ENCODE results near the gene ADH1A.

ADH1A gene
- total RNA-seq, result 0 reads per million in 3 donors

- DNase-seq, result no peak
- no peaks in the 10 kb centered on the region for H3K9me3 ChIP-seq (ENCODE audit: control insufficient read depth, low read length)
- H3K27ac ChIP-seq (ENCODE audit: insufficient read depth, low read length, poor library complexity, severe bottlenecking), result no peak within 1 kb of the TSS
- no peaks in the 10 kb centered on the region for H3K4me1 ChIP-seq (ENCODE audit: control insufficient read depth, insufficient read depth, low read length, poor library complexity, severe bottlenecking)
- no peaks in the 10 kb centered on the region for H3K27me3 ChIP-seq (replicated peaks; ENCODE audit: control insufficient read depth, insufficient read depth, low read length, poor library complexity, severe bottlenecking)
- H3K4me3 ChIP-seq (ENCODE audit: insufficient read depth, low read depth, low read length, poor library complexity, severe bottlenecking), result no peak within 1 kb of the TSS
- no peaks in the 10 kb centered on the region for H3K36me3 ChIP-seq (ENCODE audit: control insufficient read depth, insufficient read depth, low read length)
Measured at GRCh38 chr4:99290848-99291786, at the start of gene ADH1A. ADH1A (minus strand) TSS chr4:99290985; CDS start chr4:99290914, 71 bp downstream.

- Histone ChIP-seq H3K4me3 (ENCODE audit: insufficient read depth, low read depth, low read length, poor library complexity, severe bottlenecking) (no peak overlapping the region), H3K27me3 (replicated peaks; ENCODE audit: control insufficient read depth, insufficient read depth, low read length, poor library complexity, severe bottlenecking) (no peaks in the 10 kb centered on the region), H3K9me3 (ENCODE audit: control insufficient read depth, low read length) (no peaks in the 10 kb centered on the region), H3K27ac (ENCODE audit: insufficient read depth, low read length, poor library complexity, severe bottlenecking) (no peak overlapping the region), H3K36me3 (ENCODE audit: control insufficient read depth, insufficient read depth, low read length) (no peaks in the 10 kb centered on the region), H3K4me1 (ENCODE audit: control insufficient read depth, insufficient read depth, low read length, poor library complexity, severe bottlenecking) (no peaks in the 10 kb centered on the region)
- DNase-seq, result no peak
Measured at GRCh38 chr4:99339172-99339571, 48.4 kb upstream of the ADH1A start.

DNA sequence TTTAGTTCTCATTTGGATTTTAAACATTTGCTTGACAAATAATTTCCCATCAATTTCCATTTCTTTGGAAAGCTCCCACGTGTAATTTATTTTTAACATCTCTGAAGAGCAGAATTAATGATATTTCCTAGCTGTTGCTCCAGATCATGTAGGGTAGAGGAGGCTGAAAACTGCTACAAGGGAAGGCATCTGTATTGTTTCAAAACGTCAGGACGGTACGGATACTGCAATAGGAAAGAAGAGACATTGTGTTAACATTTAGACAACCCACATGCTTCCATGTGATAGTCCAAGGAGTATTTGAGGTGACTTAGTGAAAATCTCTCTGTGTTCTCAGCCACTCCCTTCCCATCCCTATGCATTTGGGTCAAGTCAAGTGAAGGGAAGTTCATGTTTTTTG lies 45.8 kb upstream of the ADH1A start:
- Histone ChIP-seq H3K27me3 (replicated peaks; ENCODE audit: control insufficient read depth, insufficient read depth, low read length, poor library complexity, severe bottlenecking) (no peaks in the 10 kb centered on the region), H3K9me3 (ENCODE audit: control insufficient read depth, low read length) (no peaks in the 10 kb centered on the region), H3K4me1 (ENCODE audit: control insufficient read depth, insufficient read depth, low read length, poor library complexity, severe bottlenecking) (no peaks in the 10 kb centered on the region), H3K27ac (ENCODE audit: insufficient read depth, low read length, poor library complexity, severe bottlenecking) (no peak overlapping the region), H3K36me3 (ENCODE audit: control insufficient read depth, insufficient read depth, low read length) (no peaks in the 10 kb centered on the region), H3K4me3 (ENCODE audit: insufficient read depth, low read depth, low read length, poor library complexity, severe bottlenecking) (no peak overlapping the region)
- DNase-seq, result no peak

DNA sequence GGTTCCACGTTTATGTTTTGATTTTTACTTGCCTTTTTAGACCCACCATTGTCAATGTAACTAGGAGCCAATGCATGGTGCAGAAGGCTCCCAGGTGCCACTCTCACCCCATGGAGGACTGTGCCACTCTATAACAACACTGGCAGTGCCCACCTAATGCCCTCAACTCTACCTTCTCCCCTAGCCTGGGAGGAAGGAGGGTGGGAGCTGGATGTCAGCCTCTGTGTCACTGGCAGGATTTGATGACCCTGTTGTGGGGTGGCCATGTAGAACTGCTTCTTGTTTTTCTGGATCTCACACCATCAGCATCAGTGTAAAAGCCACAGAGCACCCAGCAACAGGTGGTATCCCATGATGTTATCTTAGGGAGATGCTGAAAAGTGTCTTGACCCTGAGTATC lies 44.1 kb upstream of the ADH1A start:
- H3K4me1 ChIP-seq (ENCODE audit: control insufficient read depth, insufficient read depth, low read length, poor library complexity, severe bottlenecking), result no peaks in the 10 kb centered on the region
- H3K36me3 ChIP-seq (ENCODE audit: control insufficient read depth, insufficient read depth, low read length), result no peaks in the 10 kb centered on the region
- DNase-seq, result no peak
- H3K4me3 ChIP-seq (ENCODE audit: insufficient read depth, low read depth, low read length, poor library complexity, severe bottlenecking), result no peak overlapping the region
- H3K27me3 ChIP-seq (replicated peaks; ENCODE audit: control insufficient read depth, insufficient read depth, low read length, poor library complexity, severe bottlenecking), result no peaks in the 10 kb centered on the region
- H3K9me3 ChIP-seq (ENCODE audit: control insufficient read depth, low read length), result no peaks in the 10 kb centered on the region
- no peak overlapping the region for H3K27ac ChIP-seq (ENCODE audit: insufficient read depth, low read length, poor library complexity, severe bottlenecking)

DNA sequence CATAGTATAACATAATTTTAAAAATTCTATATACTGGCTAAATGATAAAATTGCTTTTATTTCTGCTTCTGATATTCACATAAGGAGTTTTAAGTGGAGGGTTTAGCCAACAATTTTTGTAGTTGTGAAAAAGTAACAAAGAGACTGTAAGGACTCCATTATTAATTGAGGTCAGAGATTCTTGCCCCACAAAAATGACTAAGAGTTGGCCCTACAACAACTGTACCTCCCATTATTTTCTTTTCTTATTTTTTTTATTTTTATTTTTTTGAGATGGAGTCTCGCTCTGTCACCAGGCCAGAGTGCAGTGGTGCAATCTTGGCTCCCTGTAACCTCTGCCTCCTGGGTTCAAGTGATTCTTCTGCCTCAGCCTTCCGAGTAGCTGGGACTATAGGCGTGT lies 39.9 kb upstream of the ADH1A start:
- H3K4me3 ChIP-seq (ENCODE audit: insufficient read depth, low read depth, low read length, poor library complexity, severe bottlenecking), result no peak overlapping the region
- no peak overlapping the region for H3K27ac ChIP-seq (ENCODE audit: insufficient read depth, low read length, poor library complexity, severe bottlenecking)
- H3K4me1 ChIP-seq (ENCODE audit: control insufficient read depth, insufficient read depth, low read length, poor library complexity, severe bottlenecking), result no peaks in the 10 kb centered on the region
- H3K36me3 ChIP-seq (ENCODE audit: control insufficient read depth, insufficient read depth, low read length), result no peaks in the 10 kb centered on the region
- H3K9me3 ChIP-seq (ENCODE audit: control insufficient read depth, low read length), result no peaks in the 10 kb centered on the region
- H3K27me3 ChIP-seq (replicated peaks; ENCODE audit: control insufficient read depth, insufficient read depth, low read length, poor library complexity, severe bottlenecking), result no peaks in the 10 kb centered on the region
- DNase-seq, result no peak

- no peaks in the 10 kb centered on the region for H3K36me3 ChIP-seq (ENCODE audit: control insufficient read depth, insufficient read depth, low read length)
- no peak overlapping the region for H3K27ac ChIP-seq (ENCODE audit: insufficient read depth, low read length, poor library complexity, severe bottlenecking)
- no peaks in the 10 kb centered on the region for H3K9me3 ChIP-seq (ENCODE audit: control insufficient read depth, low read length)
- H3K4me1 ChIP-seq (ENCODE audit: control insufficient read depth, insufficient read depth, low read length, poor library complexity, severe bottlenecking), result no peaks in the 10 kb centered on the region
- no peaks in the 10 kb centered on the region for H3K27me3 ChIP-seq (replicated peaks; ENCODE audit: control insufficient read depth, insufficient read depth, low read length, poor library complexity, severe bottlenecking)
- no peak overlapping the region for H3K4me3 ChIP-seq (ENCODE audit: insufficient read depth, low read depth, low read length, poor library complexity, severe bottlenecking)
- DNase-seq, result no peak
Measured at GRCh38 chr4:99329876-99330275, 39.1 kb upstream of the ADH1A start.

DNA sequence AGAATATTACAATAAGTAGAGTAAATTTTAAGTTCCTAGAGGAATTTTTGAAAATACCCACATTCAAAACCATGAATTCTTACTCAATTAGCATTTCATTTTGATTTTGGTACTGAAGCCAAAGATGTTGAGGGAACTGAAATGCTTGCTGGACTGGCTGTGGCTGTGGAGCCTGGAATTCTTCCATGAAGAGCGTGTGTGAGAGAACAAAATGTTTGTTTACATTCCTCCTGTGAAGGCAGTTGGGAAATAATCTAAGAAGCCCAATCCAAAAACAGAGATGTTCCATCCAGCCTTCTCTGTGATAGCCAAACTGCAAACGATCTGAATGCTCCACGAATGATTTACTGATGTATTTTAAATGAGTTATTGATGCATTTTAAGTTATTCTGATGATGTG lies 34.2 kb upstream of the ADH1A start:
- no peaks in the 10 kb centered on the region for H3K9me3 ChIP-seq (ENCODE audit: control insufficient read depth, low read length)
- no peaks in the 10 kb centered on the region for H3K27me3 ChIP-seq (replicated peaks; ENCODE audit: control insufficient read depth, insufficient read depth, low read length, poor library complexity, severe bottlenecking)
- H3K27ac ChIP-seq (ENCODE audit: insufficient read depth, low read length, poor library complexity, severe bottlenecking), result no peak overlapping the region
- DNase-seq, result no peak
- H3K4me3 ChIP-seq (ENCODE audit: insufficient read depth, low read depth, low read length, poor library complexity, severe bottlenecking), result no peak overlapping the region
- no peaks in the 10 kb centered on the region for H3K4me1 ChIP-seq (ENCODE audit: control insufficient read depth, insufficient read depth, low read length, poor library complexity, severe bottlenecking)
- no peaks in the 10 kb centered on the region for H3K36me3 ChIP-seq (ENCODE audit: control insufficient read depth, insufficient read depth, low read length)

DNA sequence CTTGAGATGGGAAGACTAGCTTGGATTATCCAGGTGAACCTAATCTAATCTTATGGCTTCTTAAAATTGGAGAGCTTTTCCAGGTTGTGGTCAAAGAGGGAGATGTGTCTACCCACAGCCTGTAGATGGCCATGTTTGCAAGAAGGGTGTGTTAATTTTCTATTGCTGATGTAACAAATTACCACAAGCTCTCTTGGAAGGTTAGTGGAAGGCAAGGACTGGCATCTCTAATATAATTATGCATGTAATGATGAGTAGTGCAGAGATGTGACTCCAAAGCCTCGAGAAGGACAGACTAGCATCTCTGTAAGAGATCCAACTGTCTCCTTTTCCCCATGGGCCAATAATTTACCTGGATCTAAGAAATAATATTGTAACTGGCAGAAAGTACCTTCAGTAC lies 33.6 kb upstream of the ADH1A start:
- no peaks in the 10 kb centered on the region for H3K9me3 ChIP-seq (ENCODE audit: control insufficient read depth, low read length)

DNA sequence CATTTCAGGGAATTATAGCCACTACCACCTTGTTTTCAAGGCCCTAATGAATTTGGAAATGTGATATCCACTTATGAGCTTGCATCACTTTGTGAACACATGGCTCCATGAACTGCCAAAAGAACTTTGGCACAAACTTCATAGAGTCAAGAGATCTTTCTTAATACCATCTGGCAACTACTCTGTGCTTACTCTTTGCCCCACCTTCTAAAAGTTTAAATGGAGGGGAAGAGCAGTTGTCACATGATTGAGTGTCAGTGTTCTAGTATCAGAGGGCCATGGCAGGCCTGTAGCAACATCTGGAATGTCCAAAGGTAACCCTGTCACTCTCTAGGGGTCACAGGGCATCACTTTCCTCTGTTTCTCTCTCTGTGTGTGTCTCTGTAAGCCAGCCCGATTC lies 33.0 kb upstream of the ADH1A start:
- Histone ChIP-seq H3K9me3 (ENCODE audit: control insufficient read depth, low read length) (no peaks in the 10 kb centered on the region), H3K4me1 (ENCODE audit: control insufficient read depth, insufficient read depth, low read length, poor library complexity, severe bottlenecking) (no peaks in the 10 kb centered on the region), H3K27me3 (replicated peaks; ENCODE audit: control insufficient read depth, insufficient read depth, low read length, poor library complexity, severe bottlenecking) (no peaks in the 10 kb centered on the region), H3K36me3 (ENCODE audit: control insufficient read depth, insufficient read depth, low read length) (no peaks in the 10 kb centered on the region), H3K27ac (ENCODE audit: insufficient read depth, low read length, poor library complexity, severe bottlenecking) (no peak overlapping the region), H3K4me3 (ENCODE audit: insufficient read depth, low read depth, low read length, poor library complexity, severe bottlenecking) (no peak overlapping the region)
- DNase-seq, result no peak

More for the DNA sequence above, 33.6 kb upstream of the ADH1A start:
- DNase-seq, result no peak
- Histone ChIP-seq H3K4me1 (ENCODE audit: control insufficient read depth, insufficient read depth, low read length, poor library complexity, severe bottlenecking) (no peaks in the 10 kb centered on the region), H3K27ac (ENCODE audit: insufficient read depth, low read length, poor library complexity, severe bottlenecking) (no peak overlapping the region), H3K27me3 (replicated peaks; ENCODE audit: control insufficient read depth, insufficient read depth, low read length, poor library complexity, severe bottlenecking) (no peaks in the 10 kb centered on the region), H3K36me3 (ENCODE audit: control insufficient read depth, insufficient read depth, low read length) (no peaks in the 10 kb centered on the region), H3K4me3 (ENCODE audit: insufficient read depth, low read depth, low read length, poor library complexity, severe bottlenecking) (no peak overlapping the region)

- no peak for DNase-seq
- Histone ChIP-seq H3K4me3 (ENCODE audit: insufficient read depth, low read depth, low read length, poor library complexity, severe bottlenecking) (no peak within 1 kb of the TSS), H3K9me3 (ENCODE audit: control insufficient read depth, low read length) (no peaks in the 10 kb centered on the region), H3K27me3 (replicated peaks; ENCODE audit: control insufficient read depth, insufficient read depth, low read length, poor library complexity, severe bottlenecking) (no peaks in the 10 kb centered on the region), H3K4me1 (ENCODE audit: control insufficient read depth, insufficient read depth, low read length, poor library complexity, severe bottlenecking) (no peaks in the 10 kb centered on the region), H3K36me3 (ENCODE audit: control insufficient read depth, insufficient read depth, low read length) (no peaks in the 10 kb centered on the region), H3K27ac (ENCODE audit: insufficient read depth, low read length, poor library complexity, severe bottlenecking) (no peak within 1 kb of the TSS)
Measured at GRCh38 chr4:99321241-99322191, 30.7 kb upstream of the ADH1A start, which contains the start of gene ADH1B. ADH1B (minus strand) TSS chr4:99321401; CDS start chr4:99321331, 70 bp downstream.
